B cell (primary cell): ENCODE results near the gene MAG. TPM values are rescaled to one million over a fixed set of nuclear protein-coding genes. Genes with fewer than 3 reads are reported as not detected.
A peak's percentile ranks its signal among the peaks of the same experiment; 100 is the strongest.

ENCODE experiments used
- ATAC-seq: fragments of 200-7000 bp; cut with Tn5 transposase; one replicate; pipeline ENCODE4 v1.10.0; 2021; ENCODE audit warnings: low read depth, mild to moderate bottlenecking, moderate number of reproducible peaks, moderate library complexity
- CTCF ChIA-PET: fragments of 350-600 bp; sonication (Branson Sonifier 250); formaldehyde crosslinking; loops from one replicate; lab custom pipeline; 2021; ENCODE audit warnings: antibody characterized with exemption, inconsistent platforms; lab: Charles Lee
- POLR2A ChIA-PET: fragments of 350-600 bp; sonication (Branson Sonifier 250); formaldehyde crosslinking; loops from one replicate; lab custom pipeline; 2021; ENCODE audit warnings: antibody characterized with exemption; lab: Charles Lee
- DNase-seq: peaks from one replicate; pipeline ENCODE4 v3.0.0; 2013
- H2AFZ ChIP-seq: 2 replicates; pipeline ENCODE4 v1.6.1; 2012; ENCODE audit warnings: mild to moderate bottlenecking, low read depth, low read length; ENCODE audit not compliant: insufficient read depth, poor library complexity, severe bottlenecking
- H3K27ac ChIP-seq, 2 donors: 1 replicate in 1 of 2; 2 replicates in 1 of 2; pipeline ENCODE4 v1.5.1; 2012 to 2013; ENCODE audit warnings: low read length in 2 of 2, mild to moderate bottlenecking in 2 of 2, moderate library complexity in 1 of 2
- H3K27me3 ChIP-seq, 4 experiments: fragments of 200-600 bp in 1 of 4; sonication (generic) in 1 of 4; replicated peaks in 1 of 4; 1 replicate in 2 of 4; 2 replicates in 2 of 4; pipeline versions ENCODE4 v1.6.1 to v1.7.0; 2013 to 2016; ENCODE audit warnings: low read length in 3 of 4, mild to moderate bottlenecking in 2 of 4, mixed read lengths in 1 of 4, moderate library complexity in 1 of 4; ENCODE audit not compliant: insufficient read depth in 4 of 4, control insufficient read depth in 3 of 4; ENCODE audit errors: control extremely low read depth in 1 of 4
- H3K36me3 ChIP-seq, 2 experiments: replicated peaks in 1 of 2; 1 replicate in 1 of 2; 2 replicates in 1 of 2; pipeline versions ENCODE4 v1.6.1 to v1.7.1; 2013; ENCODE audit warnings: low read length in 1 of 2; ENCODE audit not compliant: insufficient read depth in 2 of 2, control insufficient read depth in 1 of 2; ENCODE audit errors: control extremely low read depth in 1 of 2, extremely low read depth in 1 of 2
- H3K4me1 ChIP-seq, 2 donors: fragments of 200-600 bp in 1 of 2; sonication (generic) in 1 of 2; 1 replicate in 1 of 2; 2 replicates in 1 of 2; pipeline versions ENCODE4 v1.5.1 to v1.6.1; 2013 to 2017; ENCODE audit warnings: low read length in 2 of 2; ENCODE audit not compliant: control insufficient read depth in 2 of 2, insufficient read depth in 2 of 2
- H3K4me2 ChIP-seq: replicated peaks from 2 replicates; pipeline ENCODE3; 2012; ENCODE audit warnings: mild to moderate bottlenecking, low read depth, low read length; ENCODE audit not compliant: poor library complexity, severe bottlenecking
- H3K4me3 ChIP-seq, 5 experiments: fragments of 200-600 bp in 1 of 5; sonication (generic) in 1 of 5; 1 replicate in 3 of 5; 2 replicates in 2 of 5; pipeline versions ENCODE4 v1.5.1 to v1.7.0; 2011 to 2016; ENCODE audit warnings: low read length in 4 of 5, mild to moderate bottlenecking in 4 of 5, low read depth in 2 of 5, control low read depth in 1 of 5, moderate library complexity in 1 of 5; ENCODE audit not compliant: insufficient read depth in 1 of 5; ENCODE audit errors: control extremely low read depth in 1 of 5, extremely low read depth in 1 of 5
- H3K79me2 ChIP-seq: fragments of 200-600 bp; sonication (generic); one replicate; pipeline ENCODE4 v1.6.0; 2016; ENCODE audit warnings: low read length; ENCODE audit not compliant: control insufficient read depth, insufficient read depth
- H3K9ac ChIP-seq: fragments of 200-600 bp; sonication (generic); 2 replicates; pipeline ENCODE4 v1.6.1; 2017; ENCODE audit warnings: mild to moderate bottlenecking, low read length, moderate library complexity
- H3K9me3 ChIP-seq, 3 donors: one replicate each; pipeline versions ENCODE4 v1.6.1 to v1.7.1; 2013; ENCODE audit warnings: low read length in 2 of 3; ENCODE audit not compliant: control insufficient read depth in 2 of 3, insufficient read depth in 1 of 3; ENCODE audit errors: control extremely low read depth in 1 of 3
- H4K20me1 ChIP-seq: 2 replicates; pipeline ENCODE4 v1.6.0; 2012; ENCODE audit warnings: mild to moderate bottlenecking, low read length; ENCODE audit not compliant: insufficient read depth, control insufficient read depth, poor library complexity, severe bottlenecking
- H3K27ac Mint-ChIP-seq: one replicate; pipeline ENCODE4 v1.8.0; 2021; ENCODE audit warnings: mixed read lengths
- H3K27me3 Mint-ChIP-seq: one replicate; pipeline ENCODE4 v1.8.0; 2021; ENCODE audit warnings: mixed read lengths
- H3K4me1 Mint-ChIP-seq: one replicate; pipeline ENCODE4 v1.8.0; 2021; ENCODE audit warnings: mixed read lengths
- H3K4me3 Mint-ChIP-seq: one replicate; pipeline ENCODE4 v1.8.0; 2021; ENCODE audit warnings: mixed read lengths
- H3K9me3 Mint-ChIP-seq: one replicate; pipeline ENCODE4 v1.8.0; 2022; ENCODE audit warnings: mixed read lengths; ENCODE audit not compliant: insufficient read depth
- CTCF ChIP-seq: fragments of 200-600 bp; IDR thresholded peaks from one replicate; pipeline ENCODE4 v1.8.0; 2022; ENCODE audit warnings: antibody characterized with exemption, mild to moderate bottlenecking
- EZH2 ChIP-seq: IDR thresholded peaks from 2 replicates; pipeline ENCODE4 v1.6.1; 2012; ENCODE audit warnings: borderline replicate concordance, low read depth, mild to moderate bottlenecking, moderate library complexity, low read length; ENCODE audit not compliant: insufficient read depth, poor library complexity, severe bottlenecking
- WGBS: methylation state at CpG from one replicate; pipeline ENCODE4 v1.1.5; 2013; ENCODE audit warnings: missing lambda C conversion rate; ENCODE audit not compliant: insufficient coverage; 5-methylcytosine and 5-hydroxymethylcytosine counted together
- intact Hi-C: fragments of 100-400 bp; cut with micrococcal nuclease; formaldehyde crosslinking; loops from one replicate; pipeline ENCODE4 v1.10.0; 2022
- polyA plus RNA-seq: library from polyadenylated mRNA; depleted of rRNA; stranded (reverse); fragments of >200 nt; gene quantifications from 2 replicates; pipeline ENCODE4 v1.2.3, GENCODE V29; 2012
- total RNA-seq, 2 donors: library from RNA; stranded (reverse); fragments of 120-200 nt in 1 of 2; gene quantifications; 1 replicate in 1 of 2; 2 replicates in 1 of 2; pipeline versions ENCODE4 v1.2.3 to v1.2.4, GENCODE V29; 2013 to 2022

The MAG gene
- total and polyA plus RNA-seq, 2 donors (not counting 1 experiment from before 2014, with no cell fraction given): 0.12 to 0.58 TPM

- peak; percentile 26 for ATAC-seq
- no peaks in the 10 kb centered on the region for H3K27me3 Mint-ChIP-seq
- intact Hi-C loops: loop anchor here (1.0 to 5.0 kb wide), 7 partner anchors 20 to 201 kb away; partner anchors contain the start of gene FFAR1
These were observed 23.2 kb upstream of the MAG start, which contains the start of gene USF2 for GRCh38 chr19:35268536-35269437. USF2 (plus strand) TSS chr19:35268962; CDS start chr19:35269102, 140 bp downstream.

More at GRCh38 chr19:35268536-35269437, 23.2 kb upstream of the MAG start, which contains the start of gene USF2:
- Mint-ChIP-seq H3K4me1 (peaks cover 65% of the 10 kb centered on the region), H3K4me3 (peak within 1 kb of the TSS; percentile 91), H3K27ac (peak within 1 kb of the TSS; percentile 95), H3K9me3 (no peaks in the 10 kb centered on the region)
- under 1% methylated on average over 104 of the region's 126 CpGs for WGBS
- peak; percentile 89 for DNase-seq
- H3K27me3 ChIP-seq: no peaks in the 10 kb centered on the region
- H3K9me3 ChIP-seq: no peaks in the 10 kb centered on the region
- POLR2A ChIA-PET: interaction anchor here (0.7 to 1.6 kb wide), 8 partner anchors 12 to 200 kb away, joined by 3 to 4 read pairs (median 4); no protein-coding TSS in a partner anchor
- H3K9ac ChIP-seq: peak within 1 kb of the TSS; percentile 91
- peak within 1 kb of the TSS; percentile 95 for H3K4me2 ChIP-seq
- H3K79me2 ChIP-seq: peaks cover 47% of the 10 kb centered on the region
- CTCF ChIA-PET: interaction anchor here (0.7 to 2.0 kb wide), 17 partner anchors 12 to 226 kb away, joined by 3 to 11 read pairs (median 3); partner anchors contain the start of genes FFAR1, FXYD5 and FXYD7
- H3K4me3 ChIP-seq: peak within 1 kb of the TSS; percentile 68 to 97 (median 77)
- H4K20me1 ChIP-seq: peaks cover 48% of the 10 kb centered on the region
- H3K27ac ChIP-seq: peak within 1 kb of the TSS; percentile 65 to 88
- no peak for TF ChIP-seq CTCF
- no peak for TF ChIP-seq EZH2
- H3K4me1 ChIP-seq: peaks cover 47 to 64% of the 10 kb centered on the region in 2 donors
- peaks cover 0 to 37% of the 10 kb centered on the region in 2 experiments for H3K36me3 ChIP-seq
- H2AFZ ChIP-seq: peak within 1 kb of the TSS; percentile 80
